Upper lobe of left lung (tissue), 4 donors: ENCODE measurements around the gene PITPNM3.

ENCODE experiments used
- EP300 ChIP-seq, 4 donors: sonication (generic); formaldehyde crosslinking; IDR thresholded peaks; one replicate each; pipeline ENCODE4 v1.5.1; 2017; ENCODE audit warnings: antibody characterized with exemption in 4 of 4, control low read depth in 2 of 4
- POLR2AphosphoS5 ChIP-seq, 2 donors: sonication (generic); formaldehyde crosslinking; IDR thresholded peaks; one replicate each; pipeline ENCODE4 v1.5.1; 2017; ENCODE audit warnings: antibody characterized with exemption in 2 of 2

DNA sequence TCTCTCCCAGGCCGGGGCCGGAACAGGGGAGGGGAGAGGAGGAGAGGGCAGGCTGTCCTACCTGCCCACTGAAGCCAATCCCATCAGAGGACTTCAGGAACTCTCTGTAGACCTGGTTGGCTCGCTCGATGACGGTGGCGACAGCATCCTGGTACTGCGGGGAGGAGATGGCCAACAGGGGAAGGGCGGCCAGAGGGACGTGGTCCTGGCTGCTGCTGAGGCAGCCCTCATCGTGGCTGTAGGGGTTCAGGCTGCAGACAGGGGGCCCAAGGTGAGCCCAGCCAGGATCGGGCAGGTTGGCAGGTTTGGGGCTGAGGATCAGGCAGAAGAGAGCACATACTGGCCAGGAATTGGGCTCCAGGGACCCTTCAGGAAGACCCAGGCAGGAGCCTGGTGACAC lies 77.9 kb downstream of the PITPNM3 start:
- TF ChIP-seq EP300 (IDR thresholded peaks at IDR 0.05) (no peak), POLR2AphosphoS5 (IDR thresholded peaks at IDR 0.05) (no peak)
